GM18502 (cell line): ENCODE measurements around the gene PPP3CB.

Experiments
- ATAC-seq: cut with Tn5 transposase; IDR thresholded peaks from one replicate; pipeline ENCODE4 v1.9.1; 2021; ENCODE audit warnings: mild to moderate bottlenecking; ENCODE audit not compliant: unreplicated experiment, poor library complexity

The PPP3CB gene

DNA sequence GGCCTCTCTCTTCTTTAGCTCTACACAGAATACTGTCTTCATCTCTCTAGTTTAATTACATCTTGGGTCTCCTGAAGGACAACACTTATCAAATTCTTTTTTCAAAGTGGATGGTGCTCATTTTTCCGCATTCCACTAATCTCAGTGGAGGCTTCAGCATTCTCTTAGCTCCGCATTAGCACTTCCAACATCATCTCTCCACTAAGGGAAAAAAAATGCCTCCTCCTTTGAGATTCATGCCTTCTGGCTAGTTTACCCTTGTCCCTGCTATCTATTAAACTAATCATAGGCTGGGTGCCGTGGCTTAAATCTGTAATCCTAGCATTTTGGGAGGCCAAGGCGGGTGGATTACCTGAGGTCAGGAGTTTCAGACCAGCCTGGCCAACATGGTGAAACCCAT lies 9.2 kb downstream of the PPP3CB start:
- no peak for ATAC-seq

DNA sequence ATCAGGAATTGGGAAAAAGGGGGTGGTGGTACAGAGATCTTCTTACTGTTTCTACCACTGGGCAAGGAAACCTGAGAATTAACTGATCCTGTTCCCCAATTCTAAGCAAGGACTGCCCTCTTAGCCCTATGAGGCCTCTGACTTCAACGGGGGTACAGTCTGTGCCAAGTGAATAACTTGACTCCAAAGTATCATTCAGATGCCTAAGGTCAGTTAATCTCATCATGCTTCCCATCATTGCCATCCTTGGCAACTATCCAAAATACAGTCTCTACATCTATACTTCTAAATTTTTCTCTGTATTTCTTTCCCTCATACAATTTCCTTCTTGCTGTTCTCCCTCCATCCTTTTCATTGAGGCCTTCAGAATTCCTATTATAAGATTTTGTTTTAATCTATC lies 10.5 kb downstream of the PPP3CB start:
- ATAC-seq: no peak

DNA sequence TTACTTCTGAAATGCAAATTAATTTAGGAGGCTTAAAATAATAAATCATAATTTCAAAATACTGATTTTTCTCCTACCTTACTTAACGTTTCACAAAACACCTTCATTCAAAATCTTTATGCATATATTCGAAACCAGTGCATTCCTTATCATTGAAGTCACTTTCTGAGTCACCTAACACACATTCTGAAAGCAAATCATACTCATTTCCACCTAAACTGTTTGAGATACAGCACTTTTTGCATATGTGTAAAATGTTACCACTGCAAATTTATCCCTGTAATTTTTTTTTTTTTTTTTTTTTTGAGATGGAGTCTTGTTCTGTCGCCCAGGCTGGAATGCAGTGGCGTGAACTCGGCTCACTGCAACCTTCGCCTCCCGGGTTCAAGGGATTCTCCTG lies 15.7 kb downstream of the PPP3CB start:
- peak; percentile 52 for ATAC-seq

DNA sequence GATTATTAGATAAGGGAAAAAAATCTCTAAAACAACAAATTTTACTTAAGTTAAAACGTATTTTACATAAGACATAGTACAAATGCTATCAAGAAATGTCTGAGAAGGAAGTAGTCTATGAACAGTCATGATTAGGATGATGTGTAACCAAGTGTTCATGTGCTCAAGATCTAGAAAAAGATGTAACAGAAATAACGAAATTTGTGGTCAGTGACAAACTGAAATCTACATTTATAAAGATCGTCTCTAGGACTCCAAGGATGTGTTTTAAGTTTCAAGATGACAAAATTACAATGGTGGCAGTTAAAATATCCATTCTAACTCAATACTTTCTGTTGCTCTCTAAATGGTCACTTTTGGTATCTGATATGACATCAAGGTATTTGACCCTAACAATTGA lies 17.2 kb downstream of the PPP3CB start:
- no peak for ATAC-seq

DNA sequence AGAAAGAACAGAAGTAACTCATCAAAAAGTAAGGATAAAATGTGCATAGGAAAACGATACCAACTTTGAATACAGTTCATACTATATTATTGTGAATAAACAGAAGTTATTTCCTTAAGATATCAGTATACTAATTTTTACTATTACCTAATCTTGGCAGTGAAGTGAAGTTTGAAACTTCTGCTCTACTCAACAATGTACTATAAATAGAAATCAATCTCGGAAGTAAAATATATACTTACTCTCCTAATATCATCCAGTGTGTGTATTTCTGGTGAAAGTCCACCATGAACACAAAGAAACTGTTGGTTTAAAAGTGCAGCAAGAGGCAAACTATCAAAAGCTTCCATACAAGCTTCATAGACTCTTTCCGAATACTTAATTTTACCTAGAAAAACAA lies 24.6 kb downstream of the PPP3CB start:
- ATAC-seq: no peak

DNA sequence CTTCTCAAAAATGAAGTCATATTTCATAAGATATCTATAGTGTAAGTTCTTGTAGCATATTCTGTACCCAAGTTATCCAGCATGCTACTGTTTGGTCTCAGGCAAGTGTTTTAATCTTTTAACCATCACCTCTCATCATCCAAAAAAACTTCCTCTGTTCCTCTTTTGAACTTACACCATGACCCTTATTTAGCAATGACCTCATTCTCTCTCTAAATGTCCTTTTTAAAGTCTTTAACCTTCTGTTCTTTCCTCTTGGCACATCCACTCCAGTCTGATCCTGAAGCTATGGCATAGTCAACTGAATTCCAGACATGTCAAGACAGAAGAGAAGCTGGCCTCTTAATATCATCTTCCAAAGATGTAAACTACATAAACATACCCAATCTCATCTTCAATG lies 26.2 kb downstream of the PPP3CB start:
- ATAC-seq: no peak

DNA sequence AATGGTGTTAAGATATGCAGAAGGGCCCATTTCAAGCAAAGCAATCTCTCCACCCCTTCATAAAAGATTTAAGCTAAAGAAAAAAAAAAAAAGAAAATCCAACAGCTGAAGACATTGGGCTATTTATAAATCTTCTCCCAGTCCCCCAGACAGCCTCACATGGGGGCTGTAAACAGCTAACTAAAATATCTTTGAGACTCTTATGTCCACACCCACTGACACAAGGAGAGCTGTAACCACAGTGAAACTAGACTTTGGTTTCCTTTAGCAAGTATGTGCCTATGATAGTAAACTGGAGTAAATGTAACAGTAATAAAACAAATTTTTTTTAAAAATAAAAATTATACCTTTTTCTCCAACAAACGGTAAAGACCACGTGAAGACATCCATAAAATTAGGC lies 28.6 kb downstream of the PPP3CB start:
- no peak for ATAC-seq

DNA sequence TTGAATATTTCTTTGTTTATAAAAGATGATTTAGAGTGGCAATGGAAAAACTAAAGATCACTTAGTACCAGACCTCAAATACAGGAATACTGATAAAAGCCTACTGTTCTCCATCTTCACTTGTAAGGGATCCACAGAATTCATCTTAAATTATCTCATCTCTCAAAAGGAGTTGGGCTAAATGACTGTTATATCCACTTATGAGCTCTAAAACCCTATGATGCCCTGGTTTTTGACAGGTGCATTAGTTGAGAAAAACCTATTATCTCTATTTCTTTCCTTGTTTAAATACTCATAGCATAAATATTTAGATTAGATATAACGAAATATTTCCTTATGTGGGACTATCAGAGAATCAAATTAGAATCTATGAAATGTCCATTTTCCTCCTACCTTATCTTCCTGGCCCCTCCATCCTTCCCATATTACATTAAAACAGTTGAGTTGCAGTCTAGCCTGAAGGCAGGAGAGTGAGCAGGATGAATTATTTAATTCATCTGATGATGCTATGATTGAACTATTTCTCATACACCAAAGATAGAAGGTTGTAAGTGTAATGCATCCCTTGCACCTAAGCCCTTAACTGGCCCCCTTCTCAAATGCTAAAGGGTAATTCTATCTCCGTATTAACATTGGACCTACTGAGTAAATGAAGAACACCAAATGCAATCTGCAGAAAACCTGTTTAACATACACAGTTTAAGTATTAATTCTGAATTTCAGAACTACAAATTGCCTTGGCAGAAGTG lies 29.7 kb downstream of the PPP3CB start:
- ATAC-seq: no peak

DNA sequence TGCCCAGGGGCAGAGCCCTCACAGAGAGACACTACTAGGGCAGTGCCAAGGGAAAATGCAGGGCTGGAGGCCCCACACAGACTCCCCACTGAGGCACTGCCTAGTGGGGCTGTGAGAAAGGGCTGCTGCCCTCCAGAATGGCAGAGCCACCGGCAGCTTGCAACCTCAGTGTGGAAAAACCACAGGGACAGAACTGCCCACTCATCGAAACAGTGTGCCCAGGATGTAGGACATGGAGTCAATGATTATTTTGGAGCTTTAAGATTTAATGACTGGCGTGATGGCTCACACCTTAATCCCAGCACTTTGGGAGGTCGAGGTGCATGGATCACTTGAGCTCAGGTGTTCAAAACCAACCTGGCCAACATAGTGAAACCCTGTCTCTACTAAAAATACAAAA lies 34.9 kb downstream of the PPP3CB start:
- ATAC-seq: no peak

DNA sequence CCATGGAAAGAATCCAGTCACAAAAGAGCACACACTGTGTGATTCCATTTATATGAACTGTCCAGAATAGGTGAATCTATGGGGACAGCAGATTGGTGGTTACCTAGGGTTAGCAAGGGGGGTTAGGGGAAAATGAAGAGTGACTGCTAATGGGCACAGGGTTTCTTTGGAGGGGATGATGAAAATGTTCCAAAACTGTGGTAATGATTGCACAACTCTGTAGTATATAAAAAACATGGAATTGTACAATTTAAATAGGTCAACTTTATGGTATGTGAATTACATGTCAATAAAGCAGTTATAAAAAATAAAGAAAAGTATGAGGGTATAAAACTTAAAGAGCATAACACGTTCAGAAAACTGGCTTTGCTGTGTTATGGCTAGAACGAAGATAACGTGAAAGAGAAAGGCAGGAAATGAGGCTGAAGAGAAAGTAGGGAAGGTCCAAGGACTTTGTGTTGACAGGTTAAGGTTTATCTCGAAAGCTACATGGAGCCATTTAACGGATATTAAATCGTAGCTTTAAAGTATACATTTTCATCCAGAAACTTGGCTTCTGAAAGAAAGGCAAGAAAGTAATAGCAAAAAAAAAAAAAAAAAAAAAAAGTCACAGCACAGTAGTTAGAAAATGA lies 36.0 kb downstream of the PPP3CB start:
- no peak for ATAC-seq

DNA sequence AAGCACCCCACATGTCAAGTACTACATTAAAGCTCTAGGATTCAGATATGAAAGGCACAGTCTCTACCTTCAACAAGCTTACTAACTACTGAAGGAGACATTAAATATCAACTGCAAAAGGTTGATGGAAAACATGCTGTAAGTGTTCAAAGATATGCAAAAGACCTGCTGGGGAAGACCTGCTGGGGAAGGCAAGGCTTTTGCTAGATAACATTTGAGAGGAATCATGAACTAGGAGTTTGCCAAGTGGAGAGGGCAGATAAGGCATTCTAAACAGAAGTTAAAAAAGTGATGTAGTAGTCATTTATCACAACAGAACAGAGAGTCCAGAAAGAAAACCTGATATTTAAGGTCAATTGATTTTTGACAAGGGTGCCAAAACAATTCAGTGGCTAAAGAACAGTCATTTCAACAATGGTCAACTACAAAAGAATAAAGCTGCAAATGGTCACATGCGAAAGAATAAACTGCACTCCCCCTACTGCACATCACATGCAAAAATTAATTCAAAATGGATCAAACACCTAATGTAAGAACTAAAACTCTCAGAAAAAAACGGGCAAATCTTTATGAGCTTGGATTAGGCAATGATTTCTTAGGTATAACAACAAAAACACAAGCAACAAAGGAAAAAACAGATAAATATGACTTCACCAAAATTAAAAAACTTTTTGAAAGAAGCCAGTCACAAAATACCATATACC lies 39.5 kb downstream of the PPP3CB start:
- ATAC-seq: no peak

DNA sequence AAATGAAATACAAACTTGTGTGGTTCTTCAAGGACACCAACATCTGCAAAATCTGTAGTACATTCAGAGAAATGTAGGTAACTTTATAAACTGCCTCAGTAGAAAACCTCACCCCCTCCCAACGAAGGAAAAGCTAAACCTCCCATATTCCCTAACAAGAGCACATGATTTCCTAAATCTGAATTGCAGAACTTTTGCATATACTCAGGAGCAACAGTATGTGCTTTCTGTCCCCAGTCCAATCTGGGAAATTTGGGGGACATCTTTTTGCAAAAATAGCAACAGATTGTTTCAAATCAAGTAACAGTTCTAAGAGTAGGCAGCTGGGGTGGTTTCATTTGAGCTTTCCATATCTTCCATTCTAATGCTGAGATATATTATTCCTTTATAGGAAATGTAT lies 46.7 kb downstream of the PPP3CB start:
- no peak for ATAC-seq

DNA sequence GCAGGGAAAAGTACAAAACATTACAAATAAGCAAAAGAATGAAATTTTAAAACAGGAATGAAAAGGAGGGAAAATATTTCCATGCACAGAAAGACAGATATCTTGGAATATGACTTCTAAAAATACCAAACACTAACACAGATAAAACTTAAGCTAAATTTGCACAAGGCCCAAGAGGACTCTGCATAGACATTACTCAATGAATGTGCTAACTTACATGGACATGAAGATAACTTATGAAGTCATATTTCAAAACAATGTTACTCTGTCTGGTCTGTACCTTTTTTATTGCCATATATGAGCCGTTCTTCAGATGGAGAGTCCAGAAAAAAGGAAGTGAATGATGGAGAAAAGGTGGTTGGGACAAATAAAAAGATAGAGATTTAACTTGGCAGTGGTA lies 47.4 kb downstream of the PPP3CB start:
- ATAC-seq: no peak

DNA sequence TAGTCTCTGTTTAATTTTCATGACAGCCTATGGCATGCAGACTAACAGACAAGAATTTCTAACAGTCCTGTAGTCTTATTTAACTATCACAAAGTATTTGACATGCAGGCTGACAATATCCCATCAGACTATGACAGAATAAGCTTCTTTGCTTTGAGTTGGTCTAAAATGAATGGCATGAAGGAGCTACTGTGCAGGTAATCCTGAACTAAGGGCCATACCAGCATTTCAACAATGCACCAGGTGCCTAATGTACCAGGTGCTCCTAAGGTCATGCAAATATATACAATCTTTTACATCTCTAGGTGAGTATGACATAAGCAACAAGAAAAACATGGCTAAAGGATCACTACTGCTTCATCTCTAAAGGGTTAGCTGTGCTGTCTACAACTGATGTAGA lies 48.9 kb downstream of the PPP3CB start:
- ATAC-seq: no peak

DNA sequence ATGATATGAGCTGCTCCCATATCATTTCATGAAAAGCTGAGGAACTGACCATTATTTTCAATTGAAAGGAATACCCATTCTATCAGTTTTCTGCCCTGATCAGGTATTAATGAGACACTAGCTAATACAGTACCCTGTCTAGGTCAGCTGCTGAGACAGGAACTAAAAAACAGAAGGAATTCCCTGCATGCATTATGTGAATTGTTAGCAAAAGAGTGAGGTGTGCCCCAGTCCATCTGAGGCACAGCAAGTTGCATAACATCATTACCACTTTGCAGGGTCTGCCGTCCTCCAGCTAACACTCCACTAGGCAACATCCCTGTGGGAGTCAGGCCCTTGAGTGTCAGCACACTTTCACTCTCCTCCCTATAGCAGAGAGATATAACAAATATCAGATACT lies 51.4 kb downstream of the PPP3CB start:
- no peak for ATAC-seq

DNA sequence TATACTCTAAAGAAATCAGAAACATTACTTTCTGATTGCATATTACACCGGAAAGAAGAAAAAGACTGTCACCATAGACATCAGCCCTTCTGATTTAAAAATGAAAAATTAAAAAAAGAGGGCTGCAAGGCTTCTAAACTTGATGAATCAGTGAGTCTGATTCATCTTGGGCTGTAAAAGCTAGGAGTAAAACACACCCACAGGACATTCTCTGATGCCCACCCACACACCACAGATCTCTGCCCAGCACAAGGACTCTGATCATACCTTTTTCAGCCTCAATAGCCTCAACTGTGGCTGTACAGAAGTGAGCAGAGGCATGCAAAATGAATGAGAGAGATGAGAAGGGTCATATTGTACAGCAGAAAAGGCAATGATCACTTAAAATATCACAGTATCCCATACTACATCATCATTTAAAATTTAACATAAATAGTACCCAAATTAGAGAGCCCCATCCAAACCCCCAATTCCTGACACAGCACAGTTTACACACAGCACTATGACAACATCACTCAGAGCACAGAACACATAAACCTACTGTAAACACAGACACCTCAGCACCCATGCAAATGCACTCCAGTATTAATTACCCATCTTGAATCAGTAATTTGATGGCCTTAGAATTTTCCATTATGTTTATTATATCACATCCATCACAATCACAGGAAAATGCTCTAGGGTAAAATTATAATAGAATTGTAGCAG lies 56.1 kb downstream of the PPP3CB start:
- no peak for ATAC-seq

DNA sequence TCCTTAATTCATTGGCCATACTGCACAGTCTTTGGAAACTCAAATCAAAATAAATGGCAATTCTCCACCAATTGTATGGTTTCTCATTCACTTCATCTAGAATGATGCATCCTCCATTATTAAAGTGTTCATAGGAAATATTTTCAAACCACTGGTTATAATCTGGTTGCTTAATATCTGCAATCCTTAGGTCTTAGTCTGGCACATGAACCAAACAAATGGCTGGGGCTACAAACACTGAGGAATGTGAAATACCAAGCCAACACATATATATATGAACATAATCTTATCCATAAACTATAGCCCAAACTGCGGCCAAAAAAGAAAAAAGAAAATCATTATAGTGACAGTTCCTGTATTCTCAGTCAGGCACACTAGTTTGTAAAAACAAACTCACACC lies 56.8 kb downstream of the PPP3CB start:
- ATAC-seq: no peak

DNA sequence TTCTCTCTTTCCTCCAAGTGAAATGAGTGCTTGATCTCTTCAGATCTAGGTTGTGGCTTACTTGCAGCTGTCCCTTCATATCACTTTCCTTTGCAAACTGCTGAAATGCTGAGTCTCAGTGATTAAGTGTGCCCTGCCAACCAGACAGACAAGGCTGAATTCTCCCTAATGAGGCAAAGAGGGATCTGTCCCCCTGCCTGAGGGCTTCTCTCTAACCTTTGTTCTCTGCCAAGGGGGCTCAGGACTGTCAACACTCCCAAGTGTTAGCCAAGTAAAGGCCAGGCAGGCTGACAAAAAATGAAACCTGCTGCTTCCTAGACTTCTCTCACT lies 62.3 kb downstream of the PPP3CB start, which contains the start of gene MSS51:
MSS51 (minus strand) TSS at position 24 of the 330 bp plus-strand sequence. CDS start 5,277 bp downstream, outside the sequence.
- no peak for ATAC-seq

DNA sequence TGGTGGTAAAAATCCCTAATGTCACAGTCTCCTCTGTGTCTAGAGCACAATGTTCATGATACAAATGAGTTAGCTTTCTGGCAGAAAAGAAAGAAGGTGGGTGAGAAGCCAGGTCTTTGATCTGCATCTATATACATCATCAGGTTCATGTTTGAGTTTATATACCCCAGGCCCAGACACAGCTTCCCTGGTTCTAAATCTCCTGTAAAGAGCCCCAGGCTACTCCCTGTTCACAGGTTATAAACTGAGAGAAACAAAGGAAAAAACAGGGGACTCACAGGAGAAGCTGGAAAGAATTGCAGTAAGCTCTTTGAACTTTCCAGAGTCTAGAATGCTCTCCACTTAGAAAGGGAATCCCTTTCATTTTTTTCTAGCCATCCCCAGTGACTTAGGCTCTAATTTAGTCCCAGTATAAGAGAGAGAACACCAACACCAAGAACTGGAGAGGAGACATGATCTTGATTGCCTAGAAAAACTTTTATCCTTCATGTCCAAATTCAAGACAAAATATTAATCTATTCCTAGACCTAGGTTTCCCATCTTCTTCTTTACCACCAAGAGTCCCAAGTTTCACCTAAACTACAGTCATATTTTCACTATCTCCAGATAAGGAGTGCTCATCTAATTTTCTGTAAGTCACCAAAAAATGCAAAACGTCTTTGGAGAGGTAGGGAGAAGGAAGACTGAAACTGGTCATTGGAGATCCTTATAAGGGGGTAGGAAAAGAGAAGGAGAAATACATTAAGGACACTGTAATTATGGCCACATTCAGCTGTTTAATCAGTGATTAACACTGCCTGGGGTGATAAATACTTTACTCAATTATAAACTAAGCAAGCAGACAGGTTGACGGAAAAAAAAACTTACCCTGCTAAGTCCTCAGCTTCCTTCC lies 62.9 kb downstream of the PPP3CB start:
- no peak for ATAC-seq

DNA sequence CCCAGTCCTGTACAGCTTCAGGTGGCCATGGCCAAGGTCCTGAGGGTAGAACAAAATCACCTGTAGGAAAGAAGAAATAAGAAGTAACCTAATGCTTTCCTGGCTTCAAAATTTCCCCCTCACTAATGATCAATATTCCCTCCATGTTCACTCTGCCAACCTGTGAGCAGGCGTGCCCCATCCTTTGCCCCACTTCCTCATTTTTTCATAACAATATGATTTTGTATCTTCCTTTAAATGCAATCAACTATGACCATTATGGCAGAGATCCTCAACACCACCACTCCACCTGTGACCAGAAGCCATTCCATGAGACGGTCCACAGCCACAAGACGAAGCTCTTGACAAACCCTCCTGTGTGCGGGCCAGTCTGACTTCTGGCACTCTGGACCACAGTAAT lies 69.5 kb downstream of the PPP3CB start:
- ATAC-seq: no peak
